Kidney epithelial cell (primary cell): Measurements from ENCODE around the gene KLHL13. TPM values are rescaled to one million over a fixed set of nuclear protein-coding genes. Genes with fewer than 3 reads are reported as not detected.

Experiments used
- DNase-seq: peaks from one replicate; pipeline ENCODE4 v3.0.0-alpha.2; 2010; ENCODE audit warnings: low read depth
- H3K27me3 ChIP-seq: 2 replicates; pipeline ENCODE4 v1.6.0; 2011; ENCODE audit warnings: low read length; ENCODE audit not compliant: control insufficient read depth, insufficient read depth
- H3K36me3 ChIP-seq: 2 replicates; pipeline ENCODE4 v1.5.1; 2011; ENCODE audit warnings: low read length; ENCODE audit not compliant: control insufficient read depth, insufficient read depth
- H3K4me3 ChIP-seq: 2 replicates; pipeline ENCODE4 v1.5.1; 2011; ENCODE audit warnings: low read depth, mild to moderate bottlenecking, control low read depth, low read length
- total RNA-seq: library from RNA; depleted of rRNA; stranded (reverse); fragments of >200 nt; gene quantifications from 2 replicates; pipeline ENCODE4 v1.2.3, GENCODE V29; 2015
- TF ChIP-seq, protein P1 (sequence below): IDR thresholded peaks from 2 replicates; pipeline ENCODE4 v1.5.1; 2011; ENCODE audit warnings: mild to moderate bottlenecking, moderate library complexity, low read length, control low read depth, inconsistent platforms; ENCODE audit not compliant: insufficient read depth, poor library complexity, severe bottlenecking

The KLHL13 gene
- total RNA-seq, 1 donor from 2014 or later, result 12.7 TPM

- no peak overlapping the region for H3K4me3 ChIP-seq
- H3K27me3 ChIP-seq, result no peaks in the 10 kb centered on the region
- no peak for DNase-seq
- TF ChIP-seq, protein P1, sequence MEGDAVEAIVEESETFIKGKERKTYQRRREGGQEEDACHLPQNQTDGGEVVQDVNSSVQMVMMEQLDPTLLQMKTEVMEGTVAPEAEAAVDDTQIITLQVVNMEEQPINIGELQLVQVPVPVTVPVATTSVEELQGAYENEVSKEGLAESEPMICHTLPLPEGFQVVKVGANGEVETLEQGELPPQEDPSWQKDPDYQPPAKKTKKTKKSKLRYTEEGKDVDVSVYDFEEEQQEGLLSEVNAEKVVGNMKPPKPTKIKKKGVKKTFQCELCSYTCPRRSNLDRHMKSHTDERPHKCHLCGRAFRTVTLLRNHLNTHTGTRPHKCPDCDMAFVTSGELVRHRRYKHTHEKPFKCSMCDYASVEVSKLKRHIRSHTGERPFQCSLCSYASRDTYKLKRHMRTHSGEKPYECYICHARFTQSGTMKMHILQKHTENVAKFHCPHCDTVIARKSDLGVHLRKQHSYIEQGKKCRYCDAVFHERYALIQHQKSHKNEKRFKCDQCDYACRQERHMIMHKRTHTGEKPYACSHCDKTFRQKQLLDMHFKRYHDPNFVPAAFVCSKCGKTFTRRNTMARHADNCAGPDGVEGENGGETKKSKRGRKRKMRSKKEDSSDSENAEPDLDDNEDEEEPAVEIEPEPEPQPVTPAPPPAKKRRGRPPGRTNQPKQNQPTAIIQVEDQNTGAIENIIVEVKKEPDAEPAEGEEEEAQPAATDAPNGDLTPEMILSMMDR, result no peak
- H3K36me3 ChIP-seq, result no peaks in the 10 kb centered on the region
Measured at GRCh38 chrX:117987373-117987772, 129.2 kb downstream of the KLHL13 start.

DNA sequence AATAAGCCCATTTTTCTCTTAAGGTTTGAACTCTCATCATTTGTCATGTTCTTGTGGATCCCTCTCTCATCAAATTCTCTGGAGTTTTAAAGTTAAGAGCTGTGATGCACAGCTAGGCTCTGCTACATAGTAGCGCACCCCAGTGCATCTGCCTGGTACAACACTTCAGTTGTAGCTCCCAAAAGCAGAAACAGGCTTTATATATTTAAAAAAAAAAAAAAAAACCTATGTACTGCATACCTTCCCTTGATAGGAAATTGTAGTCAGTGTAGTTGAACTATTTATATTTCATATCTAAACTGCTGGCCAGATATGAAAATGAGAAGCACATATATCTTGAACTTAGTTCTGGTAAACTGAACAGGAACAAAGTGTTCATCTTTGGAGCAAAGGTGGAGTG is 131.4 kb downstream of the KLHL13 start:
- H3K4me3 ChIP-seq, result no peak overlapping the region
- H3K36me3 ChIP-seq, result no peaks in the 10 kb centered on the region
- TF ChIP-seq, protein P1, result peak; percentile 32
- no peaks in the 10 kb centered on the region for H3K27me3 ChIP-seq
- DNase-seq, result no peak

- DNase-seq, result no peak
- TF ChIP-seq, protein P1, result no peak
- Histone ChIP-seq H3K36me3 (no peaks in the 10 kb centered on the region), H3K27me3 (no peaks in the 10 kb centered on the region), H3K4me3 (no peak overlapping the region)
Measured at GRCh38 chrX:117982694-117983392, 133.8 kb downstream of the KLHL13 start.

DNA sequence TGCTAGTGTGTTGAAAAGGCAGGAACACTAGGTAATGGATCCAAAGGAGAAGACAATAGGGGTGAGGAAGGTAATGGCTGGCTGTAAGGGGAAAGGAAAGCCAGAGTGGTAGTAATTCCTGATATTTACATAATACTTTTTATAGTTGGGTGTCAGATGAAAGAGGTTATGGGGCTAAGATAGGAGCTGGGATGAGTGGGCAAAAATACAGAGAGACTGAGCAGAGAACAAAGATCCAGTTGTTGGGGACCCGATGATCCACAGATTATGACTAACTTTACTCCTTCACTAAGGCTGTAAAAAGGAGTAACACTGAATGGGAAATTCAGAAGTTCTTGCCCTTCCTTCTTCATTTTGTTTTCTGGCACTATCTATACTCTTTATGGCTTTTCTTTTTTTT is 138.2 kb downstream of the KLHL13 start:
- H3K4me3 ChIP-seq, result no peak overlapping the region
- TF ChIP-seq, protein P1, result no peak
- H3K36me3 ChIP-seq, result no peaks in the 10 kb centered on the region

GRCh38 chrX:117977526-117977925 is 139.1 kb downstream of the KLHL13 start:
- no peaks in the 10 kb centered on the region for H3K36me3 ChIP-seq
- TF ChIP-seq, protein P1, result no peak
- H3K4me3 ChIP-seq, result no peak overlapping the region
- no peak for DNase-seq
- H3K27me3 ChIP-seq, result no peaks in the 10 kb centered on the region

More for the DNA sequence above, 138.2 kb downstream of the KLHL13 start:
- no peaks in the 10 kb centered on the region for H3K27me3 ChIP-seq
- no peak for DNase-seq
